DMS153 (cell line): Measurements from ENCODE around the gene ELAVL2.
"Not testable (repeated sequence)": the region's sequence is repeated elsewhere in the genome, so short reads cannot be mapped to it uniquely, and the experiment has no call there.

Experiments used
- DNase-seq: peaks from one replicate; lab custom pipeline; 2025; lab: John Stamatoyannopoulos, UW

Gene ELAVL2

GRCh38 chr9:23769307-23769935 lies 56.6 kb downstream of the ELAVL2 start:
- DNase-seq: no peak

- DNase-seq: no peak
Observed at GRCh38 chr9:23768861-23769260, 57.2 kb downstream of the ELAVL2 start.

DNA sequence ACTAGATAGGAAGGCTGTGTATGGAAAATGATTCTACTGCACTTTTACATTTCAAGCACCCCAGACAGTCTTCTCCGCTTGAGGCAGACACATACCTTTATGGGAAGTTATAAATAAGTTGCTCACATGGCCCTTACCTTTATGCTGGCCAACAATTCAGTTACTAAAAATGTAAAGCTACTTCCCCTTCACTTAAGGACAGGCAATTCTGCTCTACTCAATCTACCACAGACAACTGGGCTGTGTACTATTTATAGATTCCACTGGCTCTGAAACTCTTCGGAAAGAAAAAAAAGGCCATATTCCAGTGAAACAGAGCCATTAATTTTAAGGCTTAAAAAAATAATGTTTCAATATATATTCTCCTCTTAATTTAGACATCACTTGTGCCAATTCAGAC lies 59.4 kb downstream of the ELAVL2 start:
- no peak for DNase-seq

- no peak for DNase-seq
Observed at GRCh38 chr9:23765561-23765960, 60.5 kb downstream of the ELAVL2 start.

GRCh38 chr9:23764219-23764618 lies 61.8 kb downstream of the ELAVL2 start:
- DNase-seq: no peak

GRCh38 chr9:23754551-23754950 lies 71.5 kb downstream of the ELAVL2 start:
- no peak for DNase-seq

DNA sequence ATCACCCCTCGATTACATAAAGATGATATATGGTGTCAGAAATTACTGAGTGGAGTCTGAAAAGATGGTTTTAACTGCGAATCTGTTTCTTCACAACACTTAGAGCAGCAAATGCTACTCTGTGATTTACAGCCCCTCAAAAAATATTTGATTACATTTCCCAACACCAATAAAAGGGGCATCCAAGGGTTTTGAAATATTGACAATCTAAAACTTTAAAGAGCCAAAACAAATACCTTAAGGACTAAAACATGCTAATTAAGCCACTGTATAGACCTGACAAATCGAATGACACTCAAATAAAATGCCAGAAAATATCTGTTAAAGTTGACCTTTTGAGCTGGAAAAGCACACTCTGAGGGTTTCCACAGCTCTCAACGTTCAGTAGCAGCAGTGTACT lies 73.2 kb downstream of the ELAVL2 start:
- DNase-seq: no peak

- no peak for DNase-seq
Observed at GRCh38 chr9:23751633-23752032, 74.4 kb downstream of the ELAVL2 start.

DNA sequence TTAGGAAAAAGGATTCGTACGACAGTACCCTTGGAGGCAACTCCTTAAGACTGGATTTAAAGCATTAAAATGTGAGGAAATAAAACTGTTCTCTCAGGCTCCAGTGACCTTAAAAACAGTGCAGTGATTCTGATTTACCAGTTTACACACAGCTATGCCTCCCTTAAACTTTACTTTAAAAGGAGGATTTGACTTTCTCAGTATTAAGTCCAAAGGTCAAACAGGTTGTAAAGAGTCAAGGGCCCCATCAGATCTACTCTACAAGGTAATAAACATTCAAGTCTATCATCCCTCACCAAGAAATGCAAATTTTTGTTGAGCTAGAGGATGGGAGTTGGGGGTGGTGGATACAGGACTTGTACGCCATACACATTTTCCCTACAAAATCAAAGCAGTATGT lies 75.2 kb downstream of the ELAVL2 start:
- DNase-seq: no peak

DNA sequence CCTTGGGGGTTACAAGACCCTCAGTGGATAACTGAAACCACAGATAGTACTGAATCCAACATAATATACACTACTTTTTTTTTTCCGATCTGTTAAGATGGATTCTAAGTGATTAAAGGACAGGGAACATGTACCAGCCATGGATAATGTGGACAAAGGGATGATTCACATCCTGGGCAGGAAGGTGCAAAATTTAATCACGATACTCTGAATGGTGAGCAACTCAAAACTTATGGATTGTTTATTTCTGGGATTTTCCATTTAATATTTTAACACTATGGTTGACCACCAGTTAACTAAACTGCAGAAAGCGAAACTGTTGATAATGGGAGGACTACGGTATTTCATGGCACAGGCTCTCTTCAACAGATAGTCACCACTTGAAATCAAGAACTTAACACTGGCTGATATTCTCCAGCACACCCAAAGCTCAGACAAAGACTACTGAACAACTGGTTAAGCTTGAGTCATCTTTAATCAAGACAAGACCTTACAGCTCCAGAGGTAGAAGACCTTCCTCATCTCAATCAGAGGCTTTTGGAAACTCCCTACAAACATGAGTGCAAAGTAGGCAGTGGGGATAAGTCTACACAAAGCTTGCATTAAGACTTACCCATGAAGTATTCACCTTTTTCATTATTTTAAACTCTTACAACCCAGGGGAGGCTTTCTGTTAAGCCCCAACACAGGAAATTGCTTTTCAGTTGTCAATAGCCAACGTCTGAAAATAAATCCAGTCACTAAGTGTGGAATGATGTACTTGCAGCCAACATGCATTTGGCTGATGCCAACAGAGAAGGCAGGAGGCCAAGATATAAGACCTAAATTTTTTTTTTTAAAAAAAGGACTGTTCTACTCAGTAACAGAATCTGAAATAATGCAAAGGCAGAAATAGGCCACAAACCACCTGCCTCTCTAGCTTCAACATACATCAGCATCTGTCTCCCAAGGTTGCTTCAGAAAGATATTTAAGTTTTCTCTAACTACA lies 78.7 kb downstream of the ELAVL2 start:
- no peak for DNase-seq

DNA sequence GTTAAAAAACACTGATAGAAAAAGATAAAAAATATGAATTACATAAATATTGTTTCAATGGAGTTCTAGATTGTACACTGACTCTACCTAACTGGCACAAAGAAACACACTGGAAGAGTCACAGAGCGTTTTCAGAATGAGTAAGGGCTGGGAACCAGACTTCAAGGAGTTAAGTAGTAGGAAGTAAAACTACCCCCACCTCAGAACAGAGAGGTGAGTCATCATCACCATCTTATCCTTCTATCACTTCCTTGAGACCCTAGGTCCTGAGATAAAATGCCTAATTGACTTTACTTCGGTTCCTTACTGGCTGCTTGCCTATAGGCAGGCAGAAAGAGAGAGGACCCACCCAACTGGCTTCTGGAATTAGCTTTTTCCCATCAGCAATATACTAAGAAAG lies 79.7 kb downstream of the ELAVL2 start:
- no peak for DNase-seq

DNA sequence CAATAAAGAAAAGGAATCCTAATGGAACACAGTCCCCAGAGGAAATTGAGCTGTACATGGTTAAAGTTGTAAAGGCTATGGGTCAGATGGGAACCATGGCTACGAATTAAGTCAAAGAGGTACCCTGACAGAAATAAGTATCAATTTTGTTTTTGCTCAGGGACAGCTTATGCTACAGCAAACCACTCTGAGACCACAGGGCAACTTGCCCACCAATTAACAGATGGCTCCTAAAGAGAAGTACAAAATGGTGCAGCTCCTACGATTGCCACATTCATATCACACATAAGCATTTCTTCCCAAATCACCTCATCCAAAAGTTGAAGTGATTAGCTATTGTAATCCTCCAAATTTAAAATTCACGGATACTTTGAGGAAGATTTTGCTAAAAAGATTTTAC lies 83.0 kb downstream of the ELAVL2 start:
- no peak for DNase-seq

DNA sequence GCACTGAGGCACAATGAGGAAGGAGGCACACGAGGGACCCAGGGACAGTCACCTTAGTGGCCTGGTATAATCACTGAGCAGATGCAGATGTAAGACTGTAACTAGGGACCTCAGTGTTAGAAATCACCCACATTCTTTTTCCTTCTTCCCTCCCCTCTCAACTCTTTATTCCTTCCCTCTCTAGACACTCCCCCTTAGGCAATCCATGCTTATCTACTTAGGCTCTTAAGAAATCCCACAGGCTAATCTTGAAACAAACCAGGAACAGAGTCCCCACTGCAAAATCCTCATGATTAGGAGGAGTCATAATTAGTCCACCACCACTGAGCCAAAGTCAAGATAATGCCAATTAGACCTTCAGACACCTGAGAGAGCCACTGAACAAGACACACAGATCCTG lies 84.7 kb downstream of the ELAVL2 start:
- DNase-seq: no peak

- no peak for DNase-seq
Observed at GRCh38 chr9:23740531-23740930, 85.5 kb downstream of the ELAVL2 start.

DNA sequence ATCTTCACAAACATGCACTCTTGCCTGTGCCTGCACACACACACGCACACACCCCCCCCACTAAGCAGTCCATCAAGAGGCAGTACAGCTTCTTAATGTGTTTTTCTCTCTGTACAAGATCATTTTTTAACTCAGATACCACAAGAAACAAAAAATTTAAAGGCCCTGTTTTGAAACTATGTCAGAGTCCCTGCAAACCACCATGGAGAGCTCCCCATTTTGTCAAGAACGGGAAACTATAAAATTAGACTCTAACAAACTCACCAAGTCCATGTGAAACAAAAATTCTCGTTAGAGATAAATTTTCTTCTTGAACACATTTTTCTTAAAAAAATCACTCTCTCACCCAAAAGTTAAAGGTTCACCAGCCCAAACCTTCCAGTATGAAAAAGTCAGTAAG lies 86.3 kb downstream of the ELAVL2 start:
- no peak for DNase-seq

- no peak for DNase-seq
Observed at GRCh38 chr9:23736293-23736692, 89.7 kb downstream of the ELAVL2 start.

GRCh38 chr9:23733495-23734078 lies 92.5 kb downstream of the ELAVL2 start:
- DNase-seq: no peak

- DNase-seq: no peak
Observed at GRCh38 chr9:23731353-23731752, 94.7 kb downstream of the ELAVL2 start.

DNA sequence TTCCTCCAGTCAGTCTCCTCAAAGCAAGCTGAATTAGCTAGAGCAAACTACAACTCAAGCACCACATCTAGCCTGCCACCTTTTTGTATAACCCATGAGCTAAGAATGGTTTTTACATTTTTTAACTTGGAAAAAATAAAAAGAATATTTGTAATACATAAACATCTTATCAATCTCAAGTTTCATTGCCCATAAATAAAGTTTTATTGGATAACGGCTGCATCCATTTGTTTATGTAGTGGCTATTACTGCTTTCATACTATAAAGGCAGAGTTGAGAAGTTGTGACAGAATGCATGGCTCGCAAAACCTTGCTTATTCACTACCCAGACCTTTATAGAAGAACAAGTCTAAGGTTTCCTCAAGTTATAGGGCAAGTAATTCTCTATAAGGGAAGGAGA lies 95.7 kb downstream of the ELAVL2 start:
- no peak for DNase-seq

DNA sequence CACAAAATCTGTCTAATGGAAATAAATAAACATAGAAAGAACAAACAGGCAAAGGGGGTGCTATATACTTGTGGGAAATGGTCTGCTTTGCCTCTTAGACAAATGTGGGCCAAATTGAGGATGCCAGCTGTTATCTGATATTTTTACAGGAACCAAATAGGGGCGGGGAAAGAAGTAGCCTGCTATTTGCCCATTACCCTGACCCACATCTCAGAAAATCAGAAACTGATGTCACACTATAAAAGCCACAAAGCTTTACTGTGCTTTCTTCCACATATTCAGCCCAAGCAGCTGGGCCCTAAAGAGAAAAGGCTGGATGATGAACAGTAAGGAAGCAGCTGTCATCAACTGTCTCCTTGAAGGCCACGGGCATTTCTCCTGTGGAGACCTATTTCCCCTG lies 97.3 kb downstream of the ELAVL2 start:
- DNase-seq: no peak

GRCh38 chr9:23725279-23725946 lies 100.6 kb downstream of the ELAVL2 start:
- DNase-seq: no peak

- DNase-seq: no peak
Observed at GRCh38 chr9:23723672-23724071, 102.4 kb downstream of the ELAVL2 start.

DNA sequence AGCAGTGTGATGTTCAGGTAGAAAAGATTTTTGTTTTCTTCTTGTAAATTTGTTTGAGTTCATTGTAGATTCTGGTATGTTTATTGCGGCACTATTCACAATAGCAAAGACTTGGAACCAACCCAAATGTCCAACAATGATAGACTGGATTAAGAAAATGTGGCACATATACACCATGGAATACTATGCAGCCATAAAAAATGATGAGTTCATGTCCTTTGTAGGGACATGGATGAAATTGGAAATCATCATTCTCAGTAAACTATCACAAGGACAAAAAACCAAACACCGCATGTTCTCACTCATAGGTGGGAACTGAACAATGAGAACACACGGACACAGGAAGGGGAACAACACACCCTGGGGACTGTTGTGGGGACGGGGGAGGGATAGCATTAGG lies 103.0 kb downstream of the ELAVL2 start:
- DNase-seq: not testable (repeated sequence)
